GM18498 (cell line): ENCODE results near the gene DESI1.
"Not testable (repeated sequence)": the region's sequence is repeated elsewhere in the genome, so short reads cannot be mapped to it uniquely, and the experiment has no call there.

Experiments used
- ATAC-seq: cut with Tn5 transposase; IDR thresholded peaks from one replicate; pipeline ENCODE4 v1.9.1; 2021; ENCODE audit warnings: mild to moderate bottlenecking, moderate library complexity; ENCODE audit not compliant: unreplicated experiment

DESI1 gene

GRCh38 chr22:41561788-41562187 lies 59.1 kb downstream of the DESI1 start:
- ATAC-seq, result no peak

GRCh38 chr22:41561335-41561734 lies 59.5 kb downstream of the DESI1 start:
- ATAC-seq, result no peak

- ATAC-seq, result no peak
These were observed 60.8 kb downstream of the DESI1 start for GRCh38 chr22:41560095-41560471.

DNA sequence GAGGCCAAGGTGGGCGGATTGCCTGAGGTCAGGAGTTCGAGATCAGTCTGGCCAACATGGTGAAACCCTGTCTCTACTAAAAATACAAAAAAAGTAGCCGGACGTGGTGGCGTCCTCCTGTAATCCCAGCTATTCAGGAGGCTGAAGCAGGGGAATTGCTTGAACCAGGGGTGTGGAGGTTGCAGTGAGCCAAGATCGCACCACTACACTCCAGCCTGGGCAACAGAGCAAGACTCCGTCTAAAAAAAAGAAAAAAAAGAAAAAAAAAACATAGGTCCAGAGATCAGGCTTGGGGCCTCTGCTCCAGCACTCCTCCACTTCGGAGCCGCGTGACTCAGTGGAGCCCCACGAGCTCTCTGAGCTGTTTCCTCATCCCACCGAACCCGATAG lies 62.6 kb downstream of the DESI1 start:
- not testable (repeated sequence) for ATAC-seq

- ATAC-seq, result no peak
These were observed 63.2 kb downstream of the DESI1 start for GRCh38 chr22:41557401-41558240.

DNA sequence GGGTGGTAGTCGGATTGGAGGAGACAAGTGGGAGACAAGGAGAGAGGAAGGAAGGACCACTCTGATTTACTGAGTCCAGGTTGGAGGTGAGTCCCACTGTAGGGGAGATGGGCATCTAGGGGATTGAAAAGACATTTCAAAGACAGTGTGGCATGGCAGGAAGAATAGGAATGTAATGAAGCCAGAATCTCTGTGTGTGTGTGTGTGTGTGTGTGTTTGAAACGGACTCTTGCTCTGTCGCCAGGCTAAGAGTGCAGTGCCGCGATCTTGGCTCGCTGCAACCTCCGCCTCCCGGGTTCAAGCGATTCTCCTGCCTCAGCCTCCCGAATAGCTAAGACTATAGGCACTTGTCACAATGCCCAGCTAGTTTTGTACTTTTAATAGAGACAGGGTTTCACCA lies 64.3 kb downstream of the DESI1 start:
- ATAC-seq, result no peak

GRCh38 chr22:41555325-41555982 lies 65.4 kb downstream of the DESI1 start:
- no peak for ATAC-seq

- ATAC-seq, result no peak
These were observed 68.8 kb downstream of the DESI1 start for GRCh38 chr22:41551877-41552582.

- ATAC-seq, result no peak
These were observed 69.8 kb downstream of the DESI1 start for GRCh38 chr22:41550952-41551491.

- no peak for ATAC-seq
These were observed 72.0 kb downstream of the DESI1 start for GRCh38 chr22:41548830-41549211.
